GM12872 (cell line): ENCODE data around the gene PPP2R5C.

Experiments
- TF ChIP-seq, protein P1 (sequence below): IDR thresholded peaks from 3 replicates; pipeline ENCODE4 v1.5.1; 2011; ENCODE audit warnings: low read depth, mild to moderate bottlenecking, low read length, moderate library complexity; ENCODE audit not compliant: insufficient read depth

PPP2R5C gene

GRCh38 chr14:101928415-101928841 lies 166.9 kb downstream of the PPP2R5C start:
- TF ChIP-seq, protein P1, sequence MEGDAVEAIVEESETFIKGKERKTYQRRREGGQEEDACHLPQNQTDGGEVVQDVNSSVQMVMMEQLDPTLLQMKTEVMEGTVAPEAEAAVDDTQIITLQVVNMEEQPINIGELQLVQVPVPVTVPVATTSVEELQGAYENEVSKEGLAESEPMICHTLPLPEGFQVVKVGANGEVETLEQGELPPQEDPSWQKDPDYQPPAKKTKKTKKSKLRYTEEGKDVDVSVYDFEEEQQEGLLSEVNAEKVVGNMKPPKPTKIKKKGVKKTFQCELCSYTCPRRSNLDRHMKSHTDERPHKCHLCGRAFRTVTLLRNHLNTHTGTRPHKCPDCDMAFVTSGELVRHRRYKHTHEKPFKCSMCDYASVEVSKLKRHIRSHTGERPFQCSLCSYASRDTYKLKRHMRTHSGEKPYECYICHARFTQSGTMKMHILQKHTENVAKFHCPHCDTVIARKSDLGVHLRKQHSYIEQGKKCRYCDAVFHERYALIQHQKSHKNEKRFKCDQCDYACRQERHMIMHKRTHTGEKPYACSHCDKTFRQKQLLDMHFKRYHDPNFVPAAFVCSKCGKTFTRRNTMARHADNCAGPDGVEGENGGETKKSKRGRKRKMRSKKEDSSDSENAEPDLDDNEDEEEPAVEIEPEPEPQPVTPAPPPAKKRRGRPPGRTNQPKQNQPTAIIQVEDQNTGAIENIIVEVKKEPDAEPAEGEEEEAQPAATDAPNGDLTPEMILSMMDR, result no peak

DNA sequence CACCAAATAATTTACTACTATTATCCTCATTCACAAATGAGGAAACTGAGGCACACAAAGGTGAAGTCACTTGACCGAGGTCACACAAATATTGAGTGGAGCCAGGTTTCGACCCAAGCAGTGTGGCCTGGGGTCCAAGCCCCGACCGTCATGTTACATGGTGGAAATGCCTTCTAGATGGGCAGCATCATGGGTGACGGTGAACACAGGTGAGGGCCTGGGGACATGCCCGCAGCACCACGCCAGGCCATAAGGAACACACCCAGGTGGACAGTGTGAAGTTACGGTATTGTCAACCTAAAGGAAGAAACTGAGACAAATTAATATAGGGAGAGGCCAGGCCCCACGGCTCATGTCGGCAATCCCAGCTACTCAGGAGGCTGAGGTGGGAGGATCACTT lies 167.6 kb downstream of the PPP2R5C start:
- TF ChIP-seq, protein P1, result no peak

- TF ChIP-seq, protein P1, result no peak
Observed at GRCh38 chr14:101929946-101930345, 168.4 kb downstream of the PPP2R5C start.

GRCh38 chr14:101932673-101933072 lies 171.2 kb downstream of the PPP2R5C start:
- TF ChIP-seq, protein P1, result no peak

- TF ChIP-seq, protein P1, result no peak
Observed at GRCh38 chr14:101933209-101933608, 171.7 kb downstream of the PPP2R5C start.

GRCh38 chr14:101934601-101935150 lies 173.2 kb downstream of the PPP2R5C start:
- TF ChIP-seq, protein P1, result no peak

- TF ChIP-seq, protein P1, result no peak
Observed at GRCh38 chr14:101937926-101938767, 176.6 kb downstream of the PPP2R5C start.
